ENCODE results near the gene EVC.
A peak's percentile ranks its signal among the peaks of the same experiment; 100 is the strongest.

- TF ChIP-seq SIN3A (conservative IDR thresholded peaks at IDR 0.05 in 1 of 2, IDR thresholded peaks at IDR 0.05 in 1 of 2; ENCODE audit: low read depth in 1 of 2, low read length in 2 of 2) = no peak
- TF ChIP-seq HDAC2 (IDR thresholded peaks at IDR 0.05; ENCODE audit: borderline replicate concordance in 1 of 2, low read depth in 2 of 2, low read length in 2 of 2) = no peak
- peak in 1 of 3 experiments; percentile 4; a peak in 1 of 4 replicates for TF ChIP-seq CTCF (IDR thresholded peaks at IDR 0.05; ENCODE audit: control extremely low read depth in 1 of 3, insufficient read depth in 1 of 3, low read depth in 1 of 3, low read length in 3 of 3)
- no peak for TF ChIP-seq HDAC6 (IDR thresholded peaks at IDR 0.05; ENCODE audit: low read depth, low read length)
- TF ChIP-seq JUN (IDR thresholded peaks at IDR 0.05; ENCODE audit: low read depth, low read length) = no peak
- no peak for TF ChIP-seq TEAD4 (IDR thresholded peaks at IDR 0.05; ENCODE audit: low read depth, low read length)
- TF ChIP-seq RAD21 (IDR thresholded peaks at IDR 0.05 in 1 of 2, conservative IDR thresholded peaks at IDR 0.05 in 1 of 2; ENCODE audit: low read depth in 2 of 2, low read length in 2 of 2) = no peak
- TF ChIP-seq YY1 (IDR thresholded peaks at IDR 0.05; ENCODE audit: low read depth, low read length) = no peak
- no peak for TF ChIP-seq FOSL1 (IDR thresholded peaks at IDR 0.05; ENCODE audit: insufficient read depth, low read depth, low read length)
- TF ChIP-seq POLR2AphosphoS5 (IDR thresholded peaks at IDR 0.05; ENCODE audit: low read depth, low read length) = no peak
- TF ChIP-seq MAX (IDR thresholded peaks at IDR 0.05) = no peak
- TF ChIP-seq KDM4A (IDR thresholded peaks at IDR 0.05; ENCODE audit: low read depth, low read length, severe bottlenecking) = no peak
- no peak for TF ChIP-seq MAFK (IDR thresholded peaks at IDR 0.05; ENCODE audit: low read depth, low read length)
Observed at GRCh38 chr4:5808081-5808741, 97.2 kb downstream of the EVC start.

All from H1 (cell line).